NK-92 treated with Interleukin-12 subunit alpha and Interleukin-12 subunit beta, amount 100 ng/mL, for 24 hours (cell line): ENCODE results near the gene CFAP46.
"Not testable (repeated sequence)": the region's sequence is repeated elsewhere in the genome, so short reads cannot be mapped to it uniquely, and the experiment has no call there.

Source experiments
- DNase-seq: peaks from one replicate; lab custom pipeline; 2025; lab: John Stamatoyannopoulos, UW

Gene CFAP46

DNA sequence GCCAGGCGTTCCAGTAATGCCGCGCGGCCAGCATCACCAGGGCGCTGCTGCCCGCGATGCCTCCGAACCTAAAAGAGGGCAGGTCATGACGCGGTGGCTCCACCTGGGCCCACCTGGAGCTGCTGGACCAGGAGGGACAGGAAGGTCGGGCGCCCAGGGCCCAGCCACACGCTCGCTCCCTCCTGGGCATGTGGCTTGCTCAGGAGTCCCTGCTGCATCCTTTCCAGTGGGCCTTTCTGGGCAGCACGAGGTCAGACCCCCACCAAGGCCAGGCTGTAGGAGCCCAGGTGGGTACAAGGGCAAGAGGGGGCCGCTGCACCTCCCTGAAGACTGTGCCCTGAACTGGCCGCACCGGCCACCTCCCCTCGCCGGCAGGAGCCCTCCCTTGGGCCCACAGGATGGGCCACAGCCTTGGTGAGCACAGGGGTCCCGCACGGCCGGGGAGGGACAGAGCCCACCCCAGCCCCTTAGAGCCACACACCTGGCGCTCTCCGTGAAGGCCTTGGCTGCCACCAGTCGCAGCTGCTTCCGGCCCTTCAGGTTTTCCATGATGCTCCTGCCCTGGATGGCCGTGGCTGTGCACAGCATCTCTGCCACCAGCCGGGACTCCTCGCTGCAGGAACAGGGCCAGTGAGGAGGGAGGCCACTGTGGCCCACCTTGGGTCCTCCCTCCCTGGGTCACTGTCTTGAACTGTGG is 43.2 kb downstream of the CFAP46 start:
- DNase-seq: no peak

DNA sequence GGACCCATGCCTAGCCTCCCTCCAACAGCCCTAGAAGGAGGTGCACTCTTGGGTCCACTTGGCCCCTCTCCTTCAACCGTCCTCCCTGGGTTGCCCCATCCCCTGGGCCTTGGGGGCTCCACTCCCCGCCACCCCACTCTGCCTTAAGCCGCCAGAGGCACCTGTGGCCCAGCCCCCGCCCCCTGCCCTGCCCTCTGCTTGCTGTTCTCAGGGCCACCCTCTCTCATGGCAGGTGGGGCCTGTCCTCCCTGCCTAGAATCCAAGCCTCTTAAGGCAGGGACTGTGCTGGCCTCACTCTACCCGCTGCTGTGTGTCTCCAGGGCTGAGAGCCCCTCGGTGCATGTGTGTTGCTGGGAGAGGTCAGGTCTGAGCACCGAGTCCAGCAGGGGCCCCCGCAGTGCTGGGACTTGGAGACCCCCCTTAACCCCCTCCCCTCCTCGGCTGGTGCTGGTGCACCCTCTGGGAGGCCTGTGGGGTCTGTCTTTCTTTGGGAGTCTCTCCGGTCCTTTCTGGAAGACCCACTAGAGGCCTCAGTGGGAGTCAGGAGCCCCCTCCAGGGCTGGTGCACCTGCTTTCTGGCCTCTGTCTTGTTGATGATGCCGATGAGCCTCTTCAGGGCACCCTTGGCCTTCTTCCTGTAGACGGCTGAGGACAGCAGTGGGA is 43.8 kb downstream of the CFAP46 start:
- no peak for DNase-seq

DNA sequence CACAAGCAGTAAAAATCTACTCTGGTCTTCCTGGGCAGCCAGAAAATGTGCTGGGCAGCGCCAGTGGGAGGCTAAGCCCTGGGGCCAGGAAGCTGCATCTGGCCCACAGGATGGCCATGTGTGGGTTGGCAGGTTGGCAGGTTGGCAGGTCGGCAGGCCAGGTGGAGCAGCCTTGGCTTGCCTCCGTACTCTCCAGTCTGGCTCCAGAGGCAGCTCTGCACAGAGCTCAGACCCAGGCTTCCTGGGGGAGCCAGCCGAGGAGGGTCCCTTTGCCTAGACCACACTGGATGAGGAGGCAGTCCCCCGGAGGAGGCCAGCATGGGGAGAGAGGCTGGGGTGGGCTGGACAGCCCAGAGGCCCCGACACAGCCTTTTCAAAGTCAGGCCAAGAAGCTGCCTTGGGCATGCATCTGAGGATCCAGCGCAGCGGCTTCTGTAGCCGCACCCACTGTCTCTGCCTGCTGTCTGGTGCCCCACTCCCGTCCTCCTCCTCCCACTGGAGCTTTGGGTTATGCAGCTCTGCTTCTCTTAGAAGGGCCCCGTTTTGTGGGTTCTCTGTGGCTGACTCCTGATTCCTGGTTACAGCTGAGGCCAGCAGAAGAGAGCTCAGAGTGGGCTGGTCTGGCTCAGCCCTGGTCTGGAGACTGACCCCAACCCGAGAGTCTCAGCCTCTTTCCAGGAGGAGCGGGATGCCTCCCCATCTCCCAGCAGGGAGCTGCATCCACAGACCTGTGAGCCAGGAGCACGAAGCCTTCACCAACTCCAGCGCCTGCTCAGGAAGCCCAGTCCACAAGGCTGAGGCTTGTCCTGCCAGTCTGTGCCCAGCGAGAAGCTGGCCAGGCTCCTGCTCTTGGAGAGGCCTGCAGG is 44.6 kb downstream of the CFAP46 start:
- no peak for DNase-seq

DNA sequence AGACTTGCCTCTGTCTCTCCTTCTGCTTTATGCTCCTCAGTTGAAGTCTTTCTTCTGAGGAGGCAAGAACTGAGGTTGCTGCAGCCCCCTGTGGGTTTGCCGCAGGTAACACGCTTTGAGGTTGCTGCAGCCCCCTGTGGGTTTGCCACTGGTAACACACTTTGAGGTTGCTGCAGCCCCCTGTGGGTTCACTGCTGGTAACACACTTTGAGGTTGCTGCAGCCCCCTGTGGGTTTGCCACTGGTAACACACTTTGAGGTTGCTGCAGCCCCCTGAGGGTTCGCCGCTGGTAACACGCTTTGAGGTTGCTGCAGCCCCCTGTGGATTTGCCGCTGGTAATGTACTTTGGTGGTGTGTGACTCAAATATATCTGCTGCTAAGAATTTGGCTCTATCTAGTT is 48.6 kb downstream of the CFAP46 start:
- not testable (repeated sequence) for DNase-seq

DNA sequence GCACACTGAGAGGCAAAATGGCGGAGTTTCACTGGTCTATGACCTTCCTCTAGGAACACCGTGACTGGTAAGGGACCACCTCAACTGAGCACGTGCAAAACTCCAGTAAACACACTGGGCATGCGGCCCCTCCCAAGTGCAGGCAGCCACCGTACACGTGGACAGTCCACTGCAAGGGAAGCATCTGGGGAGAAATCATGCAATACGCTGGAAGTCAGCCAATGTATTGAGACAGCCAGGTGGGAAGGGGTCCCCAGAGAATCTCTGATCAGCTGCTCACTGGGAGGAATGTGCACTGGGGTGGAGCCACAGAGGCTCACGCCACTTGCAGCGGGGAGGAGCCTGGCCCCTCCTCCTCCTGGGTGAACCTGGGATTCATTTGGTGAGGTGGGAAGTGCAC is 49.3 kb downstream of the CFAP46 start:
- no peak for DNase-seq

DNA sequence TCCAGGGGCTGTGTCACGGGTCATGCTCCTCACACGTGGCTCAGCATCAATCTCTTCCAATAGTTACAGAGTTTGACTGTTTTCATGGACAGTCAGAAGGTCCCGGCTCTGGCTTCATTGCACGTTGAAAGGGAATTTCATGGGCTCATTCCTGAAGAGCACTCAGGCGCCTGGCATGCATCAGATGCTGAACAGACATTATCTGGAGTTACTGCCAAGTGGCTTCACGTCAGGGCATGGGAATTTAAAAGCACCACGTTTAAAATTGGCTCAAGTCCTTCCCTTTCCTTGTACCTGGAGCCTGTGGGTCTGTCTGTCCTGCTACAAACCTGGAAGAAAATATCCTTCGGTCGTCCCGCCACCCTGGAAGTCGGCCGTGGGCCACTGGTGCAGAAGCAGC is 50.4 kb downstream of the CFAP46 start:
- DNase-seq: no peak

DNA sequence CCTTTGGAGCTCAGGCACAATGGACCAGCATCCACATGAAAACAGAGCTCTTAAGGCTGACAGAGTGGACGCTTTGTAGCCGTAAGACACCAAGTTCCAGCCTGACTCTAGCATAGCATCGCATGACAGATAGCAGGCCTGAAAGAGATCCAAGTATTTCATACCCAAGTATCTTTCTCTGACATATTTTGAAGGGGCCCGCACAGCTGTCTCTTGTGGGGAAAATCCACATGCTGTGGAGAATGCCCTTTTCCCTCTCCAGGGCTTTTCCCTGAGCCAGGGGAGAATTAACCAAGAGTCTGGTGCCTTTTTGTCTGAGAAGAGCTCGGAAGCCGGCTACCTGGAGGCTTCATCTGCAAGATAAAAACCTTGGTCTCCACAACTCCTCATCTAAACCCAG is 51.0 kb downstream of the CFAP46 start:
- no peak for DNase-seq

DNA sequence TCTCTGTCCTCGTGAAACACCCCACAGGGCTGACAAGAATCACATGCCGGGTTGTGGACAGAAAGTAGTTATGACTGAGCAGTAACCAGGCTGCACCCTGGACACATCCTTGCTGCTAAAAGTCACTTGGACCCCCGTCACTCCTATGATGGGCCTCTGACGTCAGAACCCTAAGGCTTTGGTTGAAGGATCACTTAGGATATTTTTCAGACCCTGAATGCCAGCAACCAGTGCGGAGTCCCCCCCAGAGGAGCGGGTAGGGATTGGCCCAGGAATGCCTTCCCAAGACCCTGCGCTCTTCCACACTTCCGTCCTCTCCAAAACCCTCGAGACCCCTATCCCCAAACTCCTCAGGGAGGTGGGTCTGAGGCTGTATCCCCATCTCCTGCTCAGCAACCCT is 52.1 kb downstream of the CFAP46 start:
- no peak for DNase-seq

DNA sequence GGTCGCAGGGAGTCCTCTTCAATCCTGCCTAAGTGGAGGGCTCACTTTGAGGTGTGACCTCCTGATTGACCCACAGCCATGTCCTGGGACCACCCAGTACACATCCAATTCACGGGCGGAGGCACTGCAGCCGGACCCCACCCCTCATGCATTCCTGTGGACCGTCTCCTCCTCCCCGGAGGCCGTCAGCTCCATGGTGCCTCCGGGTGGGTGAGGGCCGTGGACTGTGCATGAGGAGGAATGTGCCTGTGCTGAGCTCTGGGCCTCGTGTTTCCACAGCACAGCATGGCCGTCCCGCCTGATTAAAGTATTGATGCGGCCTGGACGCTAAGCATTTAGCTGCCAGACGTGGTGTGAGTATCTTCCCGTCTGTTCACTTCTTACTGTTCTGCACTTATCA is 52.8 kb downstream of the CFAP46 start:
- DNase-seq: no peak

DNA sequence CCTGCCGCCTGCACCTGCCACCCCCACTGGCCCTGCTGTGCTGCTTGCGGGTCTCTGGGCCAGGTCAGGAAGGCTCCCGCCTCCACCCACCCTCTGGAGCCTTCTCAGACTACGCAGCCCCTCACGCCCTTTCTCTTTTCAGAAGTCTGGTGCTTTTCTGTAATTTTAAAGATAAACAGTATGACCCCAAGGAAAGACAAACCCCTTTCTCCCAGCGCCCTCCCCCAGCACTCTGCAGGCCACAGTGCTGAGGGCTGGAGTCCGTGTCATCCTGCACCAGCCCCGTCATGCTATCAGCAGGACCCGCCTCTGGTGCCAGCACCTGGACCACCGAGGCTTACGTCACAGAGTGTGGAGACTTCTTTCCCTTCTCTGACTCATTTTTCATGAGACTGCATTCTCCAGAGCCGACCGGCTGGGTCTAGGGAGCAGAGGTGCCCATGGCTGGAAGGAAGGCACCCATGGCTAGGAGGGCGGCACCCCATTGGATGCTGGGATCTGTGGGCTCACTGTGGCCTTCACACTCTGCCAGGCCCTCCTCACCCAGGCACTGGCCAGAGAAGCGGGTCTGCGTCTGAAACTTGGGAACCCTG is 53.4 kb downstream of the CFAP46 start:
- no peak for DNase-seq

DNA sequence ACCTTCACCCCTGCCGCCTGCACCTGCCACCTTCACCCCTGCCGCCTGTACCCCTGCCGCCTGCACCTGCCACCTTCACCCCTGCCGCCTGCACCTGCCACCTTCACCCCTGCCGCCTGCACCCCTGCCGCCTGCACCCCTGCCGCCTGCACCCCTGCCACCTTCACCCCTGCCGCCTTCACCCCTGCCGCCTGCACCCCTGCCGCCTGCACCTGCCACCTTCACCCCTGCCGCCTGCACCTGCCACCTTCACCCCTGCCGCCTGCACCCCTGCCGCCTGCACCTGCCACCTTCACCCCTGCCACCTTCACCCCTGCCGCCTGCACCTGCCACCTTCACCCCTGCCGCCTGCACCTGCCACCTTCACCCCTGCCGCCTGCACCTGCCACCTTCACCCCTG is 53.9 kb downstream of the CFAP46 start:
- not testable (repeated sequence) for DNase-seq

DNA sequence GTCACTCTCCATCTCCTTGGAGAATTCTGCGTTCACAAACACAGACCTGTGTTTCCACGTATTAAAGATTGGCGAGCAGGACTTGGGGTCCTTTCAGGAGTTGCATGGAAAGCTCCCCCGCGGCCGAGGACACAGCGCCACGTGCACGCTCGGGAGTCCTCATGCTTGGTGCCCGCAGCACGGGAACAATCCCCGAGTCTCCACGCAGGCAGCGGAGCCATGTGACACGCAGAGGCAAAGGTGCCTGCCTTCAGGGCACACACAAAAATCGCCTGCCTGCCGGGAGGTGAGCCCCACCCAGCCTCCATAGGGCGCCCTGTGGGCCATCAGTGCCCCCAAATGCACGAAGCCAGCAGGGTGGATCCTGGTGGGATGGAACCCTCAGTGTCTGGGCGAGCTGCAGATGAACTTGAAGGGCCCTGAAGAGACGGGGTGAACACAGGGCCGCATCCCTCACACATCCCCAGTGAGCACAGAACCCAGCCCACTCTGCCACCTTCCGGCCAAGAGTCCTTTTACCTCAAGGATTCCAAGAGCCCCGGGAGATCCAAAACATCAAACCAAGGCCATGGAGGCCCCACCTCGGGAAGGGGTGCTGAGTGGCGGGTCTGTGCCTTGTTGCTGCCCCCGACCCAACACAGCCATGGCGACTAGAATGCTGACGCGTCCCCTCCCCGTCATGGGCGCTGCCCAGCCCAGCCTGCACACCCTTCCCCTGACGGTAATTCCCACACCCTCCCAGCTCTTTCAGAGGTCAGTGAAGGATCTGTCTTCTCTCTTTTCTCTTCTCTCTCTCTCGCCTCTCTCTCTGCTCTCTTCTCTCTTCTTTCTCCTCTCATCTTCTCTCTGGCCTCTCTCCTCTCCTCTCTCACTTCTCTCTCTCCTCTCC is 55.9 kb downstream of the CFAP46 start:
- DNase-seq: no peak

DNA sequence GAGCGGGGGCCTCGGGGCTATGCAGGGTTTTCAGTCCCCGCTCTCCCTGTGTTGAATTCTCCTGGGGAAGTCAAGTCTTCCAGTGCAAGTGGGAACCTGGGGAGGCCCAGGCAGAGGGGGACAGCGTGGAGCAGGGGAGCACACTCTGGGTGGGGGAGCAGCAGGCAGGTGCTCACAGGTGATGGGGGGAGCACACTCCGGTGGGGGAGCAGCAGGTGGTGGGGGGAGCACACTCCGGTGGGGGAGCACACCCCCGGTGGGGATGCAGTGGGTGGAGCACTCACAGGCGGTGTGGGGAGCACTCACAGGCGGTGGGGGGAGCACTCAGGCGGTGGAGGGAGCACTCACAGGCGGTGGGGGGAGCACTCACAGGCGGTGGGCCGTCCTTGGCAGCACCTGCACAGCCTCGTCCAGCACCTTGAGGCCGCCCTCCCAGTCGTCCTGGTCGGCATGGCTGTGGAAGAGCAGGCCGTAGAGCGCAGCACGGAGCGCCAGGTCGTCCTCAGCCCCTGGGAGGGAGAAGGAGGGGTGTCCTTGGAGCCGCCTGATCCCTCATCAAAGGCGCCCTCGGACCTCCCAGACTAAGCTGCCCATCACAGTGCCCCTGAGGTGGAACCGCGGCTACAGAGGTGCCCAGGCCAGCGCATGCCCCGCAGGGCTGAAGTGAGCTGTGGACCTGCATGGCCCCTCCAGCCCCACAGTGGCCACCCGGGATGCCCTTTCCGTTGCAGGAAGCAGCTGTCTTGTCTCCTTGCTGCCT is 56.7 kb downstream of the CFAP46 start:
- no peak for DNase-seq

DNA sequence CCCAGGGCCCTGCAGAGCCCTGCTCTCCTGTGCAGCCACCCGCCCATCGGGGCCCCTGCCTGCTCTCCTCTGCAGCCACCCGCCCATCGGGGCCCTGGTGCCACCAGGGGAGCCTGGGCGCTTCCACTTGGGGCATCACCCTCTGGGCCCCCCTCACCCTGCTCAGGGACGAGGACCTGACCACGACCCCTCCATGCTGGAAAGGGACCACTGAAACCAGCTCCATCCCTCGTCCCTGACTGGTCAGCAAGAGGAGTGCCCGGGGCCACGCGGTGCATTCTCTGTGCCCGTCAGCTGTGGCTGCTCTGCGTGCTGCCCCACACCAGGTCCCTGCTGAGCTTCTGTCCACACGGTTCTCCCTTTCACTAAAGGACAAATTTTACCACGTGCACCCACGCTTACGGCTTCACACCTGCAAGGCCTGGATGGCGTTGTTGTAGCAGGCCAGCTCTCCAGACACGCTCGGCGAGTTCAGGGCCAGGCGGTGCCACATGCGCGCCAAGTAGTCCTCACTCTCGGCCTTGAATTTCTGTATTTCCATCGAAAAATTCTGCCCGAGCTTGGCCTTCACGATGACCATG is 57.6 kb downstream of the CFAP46 start:
- no peak for DNase-seq

DNA sequence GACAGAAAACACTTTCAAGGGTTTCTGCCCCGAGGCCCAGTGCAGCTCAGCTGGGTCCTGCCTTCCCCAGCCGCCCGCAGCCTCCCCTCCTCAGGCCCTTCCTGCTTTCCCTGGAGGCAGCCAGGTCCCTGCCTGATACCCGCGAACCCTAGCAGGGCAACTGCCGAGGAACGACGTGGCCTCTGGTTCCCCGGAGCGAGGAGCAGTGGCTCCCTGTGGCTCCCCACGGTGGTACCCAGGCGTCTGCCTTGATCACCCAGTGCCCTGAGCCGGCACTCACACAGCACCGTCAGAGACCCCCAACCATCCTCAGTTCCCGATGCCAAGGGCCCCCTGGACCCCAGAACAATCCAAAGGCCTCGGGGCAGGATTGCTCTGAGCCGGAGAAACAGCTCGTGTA is 58.3 kb downstream of the CFAP46 start:
- DNase-seq: no peak

DNA sequence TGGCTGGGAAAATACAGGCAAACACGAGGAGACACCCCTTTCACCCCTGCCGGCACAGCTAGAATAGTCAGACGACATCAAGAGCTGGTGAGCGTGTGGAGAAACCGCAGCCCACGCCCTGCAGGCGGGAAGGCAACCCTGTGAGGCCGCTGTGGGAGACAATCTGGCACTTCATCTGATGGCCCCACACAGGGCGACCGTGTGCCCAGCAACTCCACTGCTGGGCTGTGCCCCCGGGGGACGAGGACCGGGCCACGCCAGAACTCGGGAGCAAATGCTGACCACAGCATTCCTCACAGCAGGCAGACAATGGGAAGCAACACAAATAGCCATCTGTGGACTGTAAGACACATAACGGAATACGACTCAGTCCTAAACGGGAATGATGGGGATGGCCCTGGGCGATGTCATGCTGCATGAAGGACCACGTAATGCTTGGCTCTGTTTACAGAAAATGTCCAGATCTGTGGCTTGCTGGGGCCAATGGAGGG is 58.9 kb downstream of the CFAP46 start:
- DNase-seq: no peak

DNA sequence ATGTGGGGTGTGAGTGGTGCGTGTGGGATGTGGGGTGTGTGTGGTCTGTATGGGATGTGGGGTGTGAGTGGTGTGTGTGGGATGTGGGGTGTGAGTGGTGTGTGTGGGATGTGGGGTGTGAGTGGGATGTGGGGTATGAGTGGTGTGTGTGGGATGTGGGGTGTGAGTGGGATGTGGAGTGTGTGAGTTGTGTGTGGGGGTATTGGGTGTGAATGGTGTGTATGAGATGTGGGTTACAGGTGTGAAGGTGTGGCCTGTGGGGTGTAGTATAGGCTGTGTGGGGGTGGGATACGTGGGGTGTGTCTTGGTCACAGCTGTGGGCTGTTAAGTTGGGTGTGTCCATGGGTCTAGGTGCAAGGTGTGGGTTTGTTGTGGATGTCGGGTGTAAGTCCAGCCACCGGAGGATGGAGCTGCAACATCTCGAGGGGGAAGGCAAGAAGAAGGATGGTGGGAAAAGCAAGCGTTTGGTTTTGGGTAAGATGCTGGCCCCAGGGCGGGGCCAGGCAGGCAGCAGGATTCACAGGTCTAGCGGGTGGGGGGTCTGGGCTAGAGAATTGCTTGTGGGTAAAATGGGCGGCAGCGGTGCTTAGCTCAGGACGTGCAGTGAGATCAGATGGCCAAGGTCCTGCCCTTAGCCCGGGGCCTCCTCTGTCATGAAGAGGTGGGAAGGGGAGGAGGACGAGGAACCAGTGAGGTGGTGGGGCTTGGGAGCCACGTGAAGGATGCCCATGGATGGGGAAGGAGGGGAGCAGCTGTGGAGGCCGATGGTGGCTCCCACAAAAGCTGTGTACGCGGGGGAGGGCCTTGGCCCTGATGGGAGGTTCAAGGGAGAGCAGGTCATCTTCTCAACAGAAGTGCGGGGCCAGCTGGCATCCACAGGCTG is 60.1 kb downstream of the CFAP46 start:
- no peak for DNase-seq

DNA sequence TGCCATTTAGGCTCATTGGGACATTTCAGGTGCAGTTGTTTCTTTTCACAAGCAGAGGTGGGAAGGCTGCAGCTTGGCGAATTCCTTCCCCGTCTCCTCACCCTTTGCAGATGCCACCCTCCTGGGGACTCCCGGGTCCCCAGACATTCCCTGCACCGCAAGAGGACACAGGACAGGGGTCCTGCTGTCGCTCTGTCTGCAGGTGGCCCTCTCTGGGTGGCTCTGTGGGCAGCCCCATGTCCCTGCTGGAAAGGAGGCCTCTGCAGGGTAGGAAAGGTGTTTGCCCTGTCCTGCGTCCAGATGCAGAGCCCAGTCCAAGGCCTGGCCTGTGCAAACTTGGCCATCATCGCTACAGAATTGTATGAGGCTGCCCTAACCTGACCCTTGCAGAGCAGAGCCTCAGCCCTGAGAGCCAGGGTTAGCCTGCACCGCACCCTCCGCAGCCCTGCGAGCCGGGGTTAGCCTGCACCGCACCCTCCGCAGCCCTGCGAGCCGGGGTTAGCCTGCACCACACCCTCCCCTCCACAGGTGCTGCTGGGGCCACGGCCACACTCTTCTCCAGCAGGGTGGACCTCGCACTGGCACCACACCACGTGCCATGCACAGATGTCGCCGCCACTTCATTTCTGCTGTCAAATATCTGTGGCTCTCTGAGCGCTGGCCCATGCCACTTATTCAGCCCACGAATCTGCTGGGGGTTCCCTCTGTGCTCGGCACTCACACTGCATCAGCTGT is 61.0 kb downstream of the CFAP46 start:
- DNase-seq: no peak
